Nephron progenitor cell (in vitro differentiated cells): ENCODE results near the gene ARRDC2.
A peak's percentile ranks its signal among the peaks of the same experiment; 100 is the strongest.
"Not testable (repeated sequence)": the region's sequence is repeated elsewhere in the genome, so short reads cannot be mapped to it uniquely, and the experiment has no call there.

ENCODE experiments used
- DNase-seq: peaks from one replicate; pipeline ENCODE4 v3.0.0; 2021
- H3K27ac Mint-ChIP-seq: 2 replicates; pipeline ENCODE4 v1.8.0; 2021; ENCODE audit warnings: mild to moderate bottlenecking, moderate library complexity, mixed read lengths
- H3K27me3 Mint-ChIP-seq: 2 replicates; pipeline ENCODE4 v1.8.0; 2021; ENCODE audit warnings: mild to moderate bottlenecking, low read depth, mixed read lengths; ENCODE audit not compliant: poor library complexity
- H3K36me3 Mint-ChIP-seq: 2 replicates; pipeline ENCODE4 v1.8.0; 2021; ENCODE audit warnings: low read depth, mixed read lengths
- H3K4me1 Mint-ChIP-seq: 2 replicates; pipeline ENCODE4 v1.8.0; 2021; ENCODE audit warnings: mixed read lengths
- H3K4me3 Mint-ChIP-seq: 2 replicates; pipeline ENCODE4 v1.8.0; 2021; ENCODE audit warnings: mild to moderate bottlenecking, moderate library complexity, mixed read lengths
- H3K9me3 Mint-ChIP-seq: 2 replicates; pipeline ENCODE4 v1.8.0; 2021; ENCODE audit warnings: mild to moderate bottlenecking, moderate library complexity, mixed read lengths
- TF ChIP-seq, protein P1 (sequence below): fragments of 200-600 bp; sonication (generic); IDR thresholded peaks from 2 replicates; pipeline ENCODE4 v1.5.0; 2021; ENCODE audit warnings: antibody characterized with exemption

ARRDC2 gene

GRCh38 chr19:17985037-17985818, 22.7 kb upstream of the ARRDC2 start:
- DNase-seq = no peak
- Mint-ChIP-seq H3K27ac (peak overlapping the region; percentile 74), H3K9me3 (no peaks in the 10 kb centered on the region)

DNA sequence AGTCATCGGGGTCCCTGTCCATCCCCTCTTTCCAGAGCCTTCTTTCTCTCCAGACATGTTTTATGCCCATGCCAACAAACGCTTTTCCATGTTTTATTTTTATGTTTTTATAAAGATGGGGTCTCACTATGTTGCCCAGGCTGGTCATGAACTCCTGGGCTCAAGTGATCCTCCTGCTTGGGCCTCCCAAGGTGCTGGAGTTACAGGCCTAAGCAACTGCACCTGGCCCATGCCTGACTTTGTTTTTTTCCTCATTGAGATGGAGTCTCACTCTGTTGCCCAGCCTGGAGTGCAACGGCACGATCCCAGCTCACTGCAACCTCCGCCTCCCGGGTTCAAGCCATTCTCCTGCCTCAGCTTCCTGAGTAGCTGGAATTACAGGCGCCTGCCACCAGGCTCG, 21.4 kb upstream of the ARRDC2 start:
- H3K27ac Mint-ChIP-seq, H3K27me3 Mint-ChIP-seq, H3K4me1 Mint-ChIP-seq, H3K4me3 Mint-ChIP-seq, DNase-seq, H3K9me3 Mint-ChIP-seq: not testable (repeated sequence)
- peaks cover 17% of the 10 kb centered on the region for H3K36me3 Mint-ChIP-seq

More at GRCh38 chr19:17985037-17985818, 22.7 kb upstream of the ARRDC2 start:
- H3K4me3 Mint-ChIP-seq = no peak overlapping the region
- peaks cover 23% of the 10 kb centered on the region for H3K36me3 Mint-ChIP-seq
- H3K4me1 Mint-ChIP-seq = peaks cover 5% of the 10 kb centered on the region
- TF ChIP-seq, protein P1, sequence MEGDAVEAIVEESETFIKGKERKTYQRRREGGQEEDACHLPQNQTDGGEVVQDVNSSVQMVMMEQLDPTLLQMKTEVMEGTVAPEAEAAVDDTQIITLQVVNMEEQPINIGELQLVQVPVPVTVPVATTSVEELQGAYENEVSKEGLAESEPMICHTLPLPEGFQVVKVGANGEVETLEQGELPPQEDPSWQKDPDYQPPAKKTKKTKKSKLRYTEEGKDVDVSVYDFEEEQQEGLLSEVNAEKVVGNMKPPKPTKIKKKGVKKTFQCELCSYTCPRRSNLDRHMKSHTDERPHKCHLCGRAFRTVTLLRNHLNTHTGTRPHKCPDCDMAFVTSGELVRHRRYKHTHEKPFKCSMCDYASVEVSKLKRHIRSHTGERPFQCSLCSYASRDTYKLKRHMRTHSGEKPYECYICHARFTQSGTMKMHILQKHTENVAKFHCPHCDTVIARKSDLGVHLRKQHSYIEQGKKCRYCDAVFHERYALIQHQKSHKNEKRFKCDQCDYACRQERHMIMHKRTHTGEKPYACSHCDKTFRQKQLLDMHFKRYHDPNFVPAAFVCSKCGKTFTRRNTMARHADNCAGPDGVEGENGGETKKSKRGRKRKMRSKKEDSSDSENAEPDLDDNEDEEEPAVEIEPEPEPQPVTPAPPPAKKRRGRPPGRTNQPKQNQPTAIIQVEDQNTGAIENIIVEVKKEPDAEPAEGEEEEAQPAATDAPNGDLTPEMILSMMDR = no peak
- H3K27me3 Mint-ChIP-seq = peaks cover 3% of the 10 kb centered on the region

DNA sequence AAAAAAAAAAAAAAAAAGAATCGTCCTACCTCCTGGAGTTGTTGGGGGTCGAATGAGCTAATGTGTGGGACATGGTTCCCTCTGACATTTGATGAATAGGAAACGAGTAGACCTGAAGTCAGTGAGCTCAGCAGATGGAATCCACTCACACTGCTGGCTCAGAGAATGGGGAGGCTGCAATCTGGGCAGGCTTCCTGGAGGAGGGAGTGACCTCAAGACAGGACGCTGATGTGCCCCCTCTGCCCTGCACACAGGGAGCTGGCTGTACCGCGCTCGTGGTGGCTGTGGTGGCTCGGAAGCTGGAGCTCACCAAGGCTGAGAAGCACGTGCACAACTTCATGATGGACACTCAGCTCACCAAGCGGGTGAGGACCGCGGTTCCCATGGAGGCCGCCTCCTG, 19.8 kb upstream of the ARRDC2 start:
- Mint-ChIP-seq H3K36me3 (peaks cover 17% of the 10 kb centered on the region), H3K4me3 (no peak overlapping the region), H3K4me1 (no peaks in the 10 kb centered on the region), H3K9me3 (no peaks in the 10 kb centered on the region), H3K27ac (no peak overlapping the region), H3K27me3 (peaks cover 3% of the 10 kb centered on the region)
- TF ChIP-seq, protein P1 = no peak
- DNase-seq = no peak

DNA sequence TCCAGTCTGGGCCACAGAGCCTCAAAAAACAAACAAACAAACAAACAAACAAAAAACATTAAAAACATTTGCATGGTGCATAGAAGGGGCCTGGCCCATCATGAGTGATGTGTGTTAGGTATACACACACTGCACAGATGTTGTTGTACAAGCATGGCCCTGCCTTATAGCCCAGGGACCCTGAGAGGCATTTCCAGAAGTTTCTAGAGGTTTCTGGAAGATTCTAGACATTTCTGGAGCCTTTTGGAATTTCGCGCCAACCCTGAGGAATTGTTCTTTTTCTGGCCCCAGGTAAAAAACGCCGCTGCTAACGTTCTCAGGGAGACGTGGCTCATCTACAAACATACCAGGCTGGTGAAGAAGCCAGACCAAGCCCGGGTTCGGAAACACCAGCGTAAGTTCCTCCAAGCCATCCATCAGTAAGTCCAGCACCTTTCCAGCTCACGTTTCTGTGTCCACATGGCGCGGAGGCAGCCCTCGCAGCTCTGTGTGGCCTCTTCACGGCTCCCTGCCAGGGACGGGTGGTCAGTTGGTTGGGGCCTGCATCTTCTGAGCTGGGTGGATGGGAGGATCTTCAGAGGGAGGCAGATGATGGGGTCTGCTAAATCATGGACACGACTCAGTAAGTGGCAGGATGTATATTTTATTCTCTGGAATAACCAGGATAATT, 18.4 kb upstream of the ARRDC2 start:
- no peaks in the 10 kb centered on the region for H3K4me1 Mint-ChIP-seq
- H3K36me3 Mint-ChIP-seq = peaks cover 17% of the 10 kb centered on the region
- H3K27me3 Mint-ChIP-seq = no peaks in the 10 kb centered on the region
- no peak overlapping the region for H3K27ac Mint-ChIP-seq
- H3K9me3 Mint-ChIP-seq = no peaks in the 10 kb centered on the region
- DNase-seq = no peak
- no peak overlapping the region for H3K4me3 Mint-ChIP-seq
- TF ChIP-seq, protein P1 = no peak

DNA sequence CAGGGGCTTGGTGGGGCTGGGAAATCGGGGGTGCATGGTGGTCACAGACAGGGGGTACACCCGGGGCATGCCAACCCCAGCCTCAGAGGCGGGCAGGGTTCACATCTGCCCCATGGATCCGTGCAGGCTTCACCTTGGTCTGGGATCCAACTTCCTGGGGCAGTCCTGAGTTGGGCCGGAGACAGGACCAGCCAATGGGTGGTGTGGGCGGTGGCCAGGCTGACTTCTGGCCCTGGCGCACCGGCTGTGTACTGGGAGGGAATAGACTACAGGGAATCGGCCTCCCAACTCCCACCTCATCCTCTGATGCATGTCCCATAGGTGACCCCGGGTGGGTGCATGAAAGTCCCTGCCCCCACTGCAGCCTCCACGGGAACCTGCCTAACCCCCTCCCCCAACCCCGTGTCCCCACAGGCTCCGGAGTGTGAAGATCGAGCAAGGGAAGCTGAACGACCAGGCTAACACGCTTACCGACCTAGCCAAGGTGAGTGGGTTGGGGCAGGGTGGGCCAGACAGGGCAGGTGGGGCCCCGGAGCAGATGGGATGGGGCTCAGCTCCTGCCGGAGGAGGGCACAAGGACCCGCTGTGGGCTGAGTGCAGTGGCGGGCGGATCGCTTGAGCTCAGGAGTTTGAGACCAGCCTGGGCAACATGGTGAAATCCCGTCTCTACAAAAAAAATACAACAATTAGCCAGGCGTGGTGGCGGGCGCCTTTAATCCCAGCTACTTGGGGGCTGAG, 14.7 kb upstream of the ARRDC2 start:
- TF ChIP-seq, protein P1 = no peak
- Mint-ChIP-seq H3K4me1 (no peaks in the 10 kb centered on the region), H3K27ac (no peak overlapping the region), H3K9me3 (no peaks in the 10 kb centered on the region), H3K4me3 (no peak overlapping the region), H3K27me3 (peaks cover 3% of the 10 kb centered on the region), H3K36me3 (peaks cover 10% of the 10 kb centered on the region)
- DNase-seq = no peak

GRCh38 chr19:17996826-17997316, 11.1 kb upstream of the ARRDC2 start:
- H3K4me1 Mint-ChIP-seq = peaks cover 5% of the 10 kb centered on the region
- H3K36me3 Mint-ChIP-seq = no peaks in the 10 kb centered on the region

More at GRCh38 chr19:17996826-17997316, 11.1 kb upstream of the ARRDC2 start:
- no peak overlapping the region for H3K4me3 Mint-ChIP-seq
- H3K9me3 Mint-ChIP-seq = no peaks in the 10 kb centered on the region
- TF ChIP-seq, protein P1 = peak; percentile 93
- peaks cover 23% of the 10 kb centered on the region for H3K27me3 Mint-ChIP-seq
- DNase-seq = peak; percentile 92
- H3K27ac Mint-ChIP-seq = no peak overlapping the region
